Measurements from ENCODE around the gene SP8. TPM values are rescaled to one million over a fixed set of nuclear protein-coding genes. Genes with fewer than 3 reads are reported as not detected.

The SP8 gene
- total RNA-seq, 4 donors from 2014 or later, result not detected

DNA sequence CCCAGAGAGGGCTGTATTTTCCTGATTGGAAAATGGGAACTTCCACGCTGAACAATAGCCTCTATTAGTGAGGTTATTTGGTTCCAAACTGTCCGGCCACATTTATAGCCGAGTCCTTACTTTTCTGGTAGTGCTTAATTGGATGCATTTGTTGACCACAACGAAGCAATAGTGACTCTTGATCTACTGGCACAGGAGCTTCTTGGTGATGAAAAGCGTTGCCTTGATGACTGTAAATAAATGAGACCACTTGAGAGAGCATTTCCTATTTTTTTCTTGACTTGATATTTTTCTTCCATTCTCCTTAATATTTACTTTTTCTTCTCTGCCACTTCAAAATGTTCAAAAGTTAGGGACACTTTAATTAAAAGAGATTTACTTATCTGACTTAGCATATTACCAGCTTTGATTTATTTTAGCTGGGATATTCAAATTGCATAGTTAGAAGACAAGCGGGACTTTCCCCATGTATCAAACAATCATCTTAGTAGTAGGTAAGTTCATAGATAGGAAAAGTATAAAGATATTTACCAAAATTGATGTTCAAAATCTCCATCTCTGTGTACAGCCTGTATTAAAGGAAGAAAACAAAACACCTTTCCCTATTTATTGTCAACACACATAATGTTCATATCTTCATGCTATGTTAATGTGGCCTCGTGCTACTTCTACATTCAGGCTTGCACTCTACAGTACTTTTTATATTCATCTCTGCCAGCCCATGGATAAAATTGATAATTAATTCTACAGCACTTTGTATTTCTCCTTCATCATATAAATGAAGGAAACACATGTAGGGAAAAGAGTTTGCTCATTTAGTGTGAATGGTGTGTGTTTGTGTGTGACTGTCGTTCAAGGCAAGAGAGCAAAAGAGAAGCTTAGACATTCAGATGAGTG, 5.1 kb upstream of the SP8 start:
- peaks cover 100% of the 10 kb centered on the region for H3K27me3 ChIP-seq
- no peak overlapping the region for H3K27ac ChIP-seq
- intact Hi-C loops (cut with DNase I; ENCODE audit: low total_unique reads) (loop anchor here (10.0 kb wide), 1 partner anchor 633 kb away; the partner anchor contains the start of gene SP4), in situ Hi-C loops (cut with MboI; ENCODE audit: low pct_ligation_motif_present in 1 of 4, low pct_unique_long_range_greater_than_20kb in 1 of 4, low sequenced_read_pairs in 3 of 4) (loop anchor here (25.0 kb wide), 3 partner anchors 446 to 721 kb away; no protein-coding TSS in a partner anchor)
- WGBS, 2 donors (ENCODE audit: low coverage in 1 of 2), result 12 to 13% methylated on average over 7 to 8 of the region's 8 CpGs
- peaks cover 0 to 12% (median 4%) of the 10 kb centered on the region in 4 donors for H3K4me1 ChIP-seq
- H3K9me3 ChIP-seq, result no peaks in the 10 kb centered on the region
- no peak overlapping the region for H3K4me3 ChIP-seq
- TF ChIP-seq EP300 (IDR thresholded peaks at IDR 0.05; ENCODE audit: low read depth) (no peak), POLR2AphosphoS5 (IDR thresholded peaks at IDR 0.05) (no peak)
- TF ChIP-seq, protein P1, sequence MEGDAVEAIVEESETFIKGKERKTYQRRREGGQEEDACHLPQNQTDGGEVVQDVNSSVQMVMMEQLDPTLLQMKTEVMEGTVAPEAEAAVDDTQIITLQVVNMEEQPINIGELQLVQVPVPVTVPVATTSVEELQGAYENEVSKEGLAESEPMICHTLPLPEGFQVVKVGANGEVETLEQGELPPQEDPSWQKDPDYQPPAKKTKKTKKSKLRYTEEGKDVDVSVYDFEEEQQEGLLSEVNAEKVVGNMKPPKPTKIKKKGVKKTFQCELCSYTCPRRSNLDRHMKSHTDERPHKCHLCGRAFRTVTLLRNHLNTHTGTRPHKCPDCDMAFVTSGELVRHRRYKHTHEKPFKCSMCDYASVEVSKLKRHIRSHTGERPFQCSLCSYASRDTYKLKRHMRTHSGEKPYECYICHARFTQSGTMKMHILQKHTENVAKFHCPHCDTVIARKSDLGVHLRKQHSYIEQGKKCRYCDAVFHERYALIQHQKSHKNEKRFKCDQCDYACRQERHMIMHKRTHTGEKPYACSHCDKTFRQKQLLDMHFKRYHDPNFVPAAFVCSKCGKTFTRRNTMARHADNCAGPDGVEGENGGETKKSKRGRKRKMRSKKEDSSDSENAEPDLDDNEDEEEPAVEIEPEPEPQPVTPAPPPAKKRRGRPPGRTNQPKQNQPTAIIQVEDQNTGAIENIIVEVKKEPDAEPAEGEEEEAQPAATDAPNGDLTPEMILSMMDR (IDR thresholded peaks at IDR 0.05), result no peak
- no peaks in the 10 kb centered on the region for H3K36me3 ChIP-seq
- no peak for DNase-seq

DNA sequence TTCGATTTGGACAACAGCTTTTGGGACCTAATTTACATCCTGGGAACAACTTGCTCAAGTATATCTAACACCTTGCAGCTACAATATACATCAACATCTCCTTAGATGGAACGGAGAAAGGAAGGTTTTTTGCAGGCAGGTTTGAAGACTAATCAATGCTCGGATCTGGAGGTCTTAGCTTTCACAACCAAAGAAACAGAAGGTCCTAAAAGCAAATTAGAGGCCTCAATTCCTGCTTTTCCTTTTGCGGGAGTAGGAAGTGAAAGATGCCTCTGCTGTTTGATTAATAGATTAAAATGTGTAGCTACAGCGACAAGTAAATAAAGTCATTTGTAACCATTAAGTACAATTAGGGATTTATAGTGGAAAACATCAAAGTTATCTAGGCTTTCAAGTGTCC, 3.7 kb upstream of the SP8 start:
- no peak overlapping the region for H3K27ac ChIP-seq
- 13% methylated on average over 5 of the region's 5 CpGs for WGBS, 2 donors (ENCODE audit: low coverage in 1 of 2)
- intact Hi-C loops (cut with DNase I; ENCODE audit: low total_unique reads) (loop anchor here (10.0 kb wide), 1 partner anchor 634 kb away; the partner anchor contains the start of gene SP4), in situ Hi-C loops (cut with MboI; ENCODE audit: low pct_ligation_motif_present in 1 of 4, low pct_unique_long_range_greater_than_20kb in 1 of 4, low sequenced_read_pairs in 3 of 4) (loop anchor here (25.0 kb wide), 3 partner anchors 447 to 722 kb away; no protein-coding TSS in a partner anchor)
- peaks cover 6 to 26% (median 13%) of the 10 kb centered on the region in 4 donors for H3K4me1 ChIP-seq
- H3K4me3 ChIP-seq, result no peak overlapping the region
- no peaks in the 10 kb centered on the region for H3K36me3 ChIP-seq
- DNase-seq, result no peak
- peaks cover 100% of the 10 kb centered on the region for H3K27me3 ChIP-seq
- no peaks in the 10 kb centered on the region for H3K9me3 ChIP-seq
- no peak for TF ChIP-seq POLR2A (IDR thresholded peaks at IDR 0.05)
- TF ChIP-seq EP300 (IDR thresholded peaks at IDR 0.05; ENCODE audit: low read depth), result no peak
- no peak for TF ChIP-seq POLR2AphosphoS5 (IDR thresholded peaks at IDR 0.05)
- TF ChIP-seq, protein P1 (IDR thresholded peaks at IDR 0.05), result no peak

- DNase-seq, result no peak
- intact Hi-C loops (cut with DNase I; ENCODE audit: low total_unique reads), result no loop called here
- in situ Hi-C loops (cut with MboI; ENCODE audit: low pct_ligation_motif_present in 1 of 4, low pct_unique_long_range_greater_than_20kb in 1 of 4, low sequenced_read_pairs in 3 of 4), result loop anchor here (25.0 kb wide), 3 partner anchors 449 to 724 kb away; no protein-coding TSS in a partner anchor
- H3K36me3 ChIP-seq, result no peaks in the 10 kb centered on the region
- 10 to 18% methylated on average over 10 of the region's 10 CpGs for WGBS, 2 donors (ENCODE audit: low coverage in 1 of 2)
- H3K27me3 ChIP-seq, result peaks cover 100% of the 10 kb centered on the region
- no peak overlapping the region for H3K27ac ChIP-seq
- H3K4me3 ChIP-seq, result no peak overlapping the region
- no peaks in the 10 kb centered on the region for H3K9me3 ChIP-seq
- H3K4me1 ChIP-seq, result peaks cover 11 to 45% (median 31%) of the 10 kb centered on the region in 4 donors
- TF ChIP-seq EP300 (IDR thresholded peaks at IDR 0.05; ENCODE audit: low read depth) (no peak), POLR2A (IDR thresholded peaks at IDR 0.05) (no peak), POLR2AphosphoS5 (IDR thresholded peaks at IDR 0.05) (no peak)
- TF ChIP-seq, protein P1 (IDR thresholded peaks at IDR 0.05), result no peak
Measured at GRCh38 chr7:20788420-20788990, 1.8 kb upstream of the SP8 start.

Measured in transverse colon (tissue), 4 donors.